GM19035 (cell line): Measurements from ENCODE around the gene GSTA1.
"Not testable (repeated sequence)": the region's sequence is repeated elsewhere in the genome, so short reads cannot be mapped to it uniquely, and the experiment has no call there.

Source experiments
- ATAC-seq: cut with Tn5 transposase; IDR thresholded peaks from one replicate; pipeline ENCODE4 v1.9.1; 2021; ENCODE audit not compliant: unreplicated experiment

The GSTA1 gene

GRCh38 chr6:52759085-52759484 lies 44.5 kb downstream of the GSTA1 start:
- ATAC-seq, result no peak

DNA sequence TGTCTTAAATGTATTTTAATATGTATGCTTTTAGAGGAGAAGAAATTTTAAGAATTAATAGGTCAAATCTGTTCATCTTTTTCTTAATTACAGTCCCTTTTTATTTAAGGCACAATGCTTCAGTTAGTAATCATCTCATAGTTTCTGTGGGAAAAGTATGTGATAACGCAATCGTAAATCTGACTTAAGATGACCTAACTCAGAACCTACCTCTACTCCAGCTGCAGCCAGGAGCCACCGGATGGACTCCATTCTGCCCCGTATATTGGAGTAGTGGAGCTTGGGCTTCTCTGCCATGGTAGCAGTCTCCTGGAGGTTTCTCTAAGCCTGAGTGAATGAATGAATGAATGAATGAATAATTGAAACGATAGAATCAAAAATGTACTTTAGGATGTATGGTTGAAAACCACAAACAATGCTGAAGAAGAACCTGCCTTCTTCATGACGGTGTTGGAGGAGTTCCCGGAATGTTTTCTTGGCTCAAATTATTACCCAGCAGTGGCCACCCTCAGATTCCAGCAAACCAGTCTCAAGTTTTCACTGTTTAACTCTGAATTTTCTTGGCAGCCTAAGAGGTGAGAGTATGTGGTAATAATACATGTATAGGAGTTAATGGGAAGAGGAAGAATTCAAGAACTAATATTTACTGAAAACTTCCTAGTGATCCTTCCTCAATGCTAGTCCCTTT lies 45.8 kb downstream of the GSTA1 start:
- not testable (repeated sequence) for ATAC-seq

DNA sequence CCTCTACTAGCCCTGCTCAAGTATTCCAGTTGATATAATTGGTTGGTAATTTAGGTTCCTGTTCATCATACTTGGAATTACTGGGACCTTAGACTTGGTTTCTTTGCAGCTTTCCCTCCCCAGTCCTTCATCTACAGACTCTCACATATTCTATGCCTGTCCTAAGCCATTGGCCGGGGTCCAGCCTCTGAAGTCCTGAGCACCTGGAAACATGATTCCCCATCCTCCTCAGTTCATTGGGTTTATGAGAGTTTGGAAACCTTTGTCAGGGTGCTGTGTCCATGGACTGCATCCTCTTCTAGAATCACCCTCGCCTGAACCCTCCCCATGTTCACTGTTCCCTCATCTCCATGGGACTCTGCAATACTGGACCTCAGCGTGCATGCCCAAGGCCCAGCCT lies 49.2 kb downstream of the GSTA1 start:
- ATAC-seq, result no peak

GRCh38 chr6:52753137-52753536 lies 50.5 kb downstream of the GSTA1 start:
- ATAC-seq, result not testable (repeated sequence)

GRCh38 chr6:52752310-52752709 lies 51.3 kb downstream of the GSTA1 start:
- no peak for ATAC-seq

DNA sequence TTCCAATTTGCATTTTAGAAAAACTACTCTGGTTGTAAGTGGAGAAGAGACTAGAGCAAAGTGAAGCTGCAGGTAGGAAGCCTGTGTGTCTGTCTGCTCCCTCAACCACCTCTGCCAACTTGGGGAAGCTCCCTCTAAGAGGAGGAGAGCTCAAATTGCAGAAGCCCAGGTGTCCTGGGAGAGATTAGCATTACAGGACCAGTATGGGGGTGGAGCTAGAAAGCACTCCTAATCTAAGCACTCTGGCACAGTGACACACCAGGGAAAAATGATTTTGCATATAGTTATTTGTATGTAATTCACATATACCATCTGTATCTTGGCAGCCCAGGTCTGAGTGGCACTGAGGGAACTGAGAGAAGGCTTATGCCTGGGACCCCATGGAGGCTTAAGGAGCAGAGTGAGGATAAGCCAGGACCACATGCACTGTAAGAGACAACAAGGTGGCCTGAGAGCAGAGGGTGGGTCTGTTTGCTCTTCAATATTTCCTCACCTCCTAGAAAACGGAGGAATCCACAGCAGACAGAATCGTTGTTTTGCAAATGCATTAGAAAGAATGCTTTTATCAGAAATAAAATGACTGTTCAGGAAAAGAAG lies 54.0 kb downstream of the GSTA1 start:
- ATAC-seq, result no peak

- ATAC-seq, result not testable (repeated sequence)
These were observed 56.3 kb downstream of the GSTA1 start for GRCh38 chr6:52747301-52747700.

GRCh38 chr6:52746213-52746612 lies 57.4 kb downstream of the GSTA1 start:
- no peak for ATAC-seq

GRCh38 chr6:52745764-52746201 lies 57.8 kb downstream of the GSTA1 start:
- ATAC-seq, result no peak

GRCh38 chr6:52741872-52742271 lies 61.7 kb downstream of the GSTA1 start:
- ATAC-seq, result no peak
